Measurements from ENCODE around the gene SNCA. TPM values are rescaled to one million over a fixed set of nuclear protein-coding genes. Genes with fewer than 3 reads are reported as not detected.

SNCA gene
- total and polyA plus RNA-seq, 2 of the 8 experiments (the other 6 are each of a cell fraction or from before 2014, with no cell fraction given): 8.5 to 16.8 TPM

DNA sequence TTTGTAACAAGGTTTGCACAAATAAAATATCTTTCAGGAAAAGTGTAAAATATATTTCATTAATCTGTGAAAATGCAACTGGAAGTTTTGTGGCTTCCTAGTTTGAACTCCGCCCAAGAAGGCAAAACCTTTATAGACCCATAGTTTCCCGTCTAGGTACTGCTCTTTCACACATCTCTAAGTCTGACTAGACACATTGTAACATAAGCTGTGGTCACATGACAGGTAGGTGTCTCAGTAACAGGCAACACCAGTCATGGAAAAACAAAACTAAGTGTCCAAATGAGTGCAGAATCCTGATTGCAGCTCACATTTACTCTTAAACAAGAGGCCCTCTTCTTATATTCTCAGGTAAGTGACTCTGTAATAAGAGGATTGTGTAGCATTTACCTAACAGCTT lies 55.6 kb downstream of the SNCA start:
- H3K36me3 ChIP-seq (ENCODE audit: control insufficient read depth in 2 of 4, insufficient read depth in 4 of 4, low read length in 3 of 4): no peaks in the 10 kb centered on the region
- no peak overlapping the region for H2BK12ac ChIP-seq (ENCODE audit: low read depth, low read length)
- FAIRE-seq (no peak), DNase-seq (ENCODE audit: low read depth in 1 of 2, low spot score in 2 of 2) (no peak)
- H4K8ac ChIP-seq (ENCODE audit: extremely low read depth, insufficient read depth, low read length): no peak overlapping the region
- no peaks in the 10 kb centered on the region for H3K79me2 ChIP-seq (ENCODE audit: control insufficient read depth in 1 of 2, insufficient read depth in 2 of 2, low read length in 2 of 2)
- H3K79me1 ChIP-seq (ENCODE audit: low read depth, low read length): no peaks in the 10 kb centered on the region
- no peak overlapping the region for H3K4ac ChIP-seq (replicated peaks; ENCODE audit: insufficient read length, low read depth, low read length)
- no peak overlapping the region for H2BK20ac ChIP-seq (ENCODE audit: low read length)
- no peak overlapping the region for H2BK120ac ChIP-seq (replicated peaks; ENCODE audit: low read depth, low read length)
- H2BK5ac ChIP-seq (ENCODE audit: low read depth, low read length): no peak overlapping the region
- CTCF ChIA-PET (ENCODE audit: partially characterized antibody): no interaction called here
- H3K9ac ChIP-seq (replicated peaks in 1 of 4; ENCODE audit: extremely low read depth in 1 of 4, low read depth in 3 of 4, low read length in 3 of 4): no peak overlapping the region
- no peaks in the 10 kb centered on the region for H3K23me2 ChIP-seq (ENCODE audit: low read depth, low read length)
- POLR2A ChIA-PET (ENCODE audit: partially characterized antibody): no interaction called here
- no peak overlapping the region for H3K27ac ChIP-seq (ENCODE audit: low read depth, low read length)
- no peak overlapping the region for H3K4me3 ChIP-seq (ENCODE audit: extremely low read depth in 1 of 4, insufficient read depth in 2 of 4, low read depth in 3 of 4, low read length in 4 of 4)
- H4K5ac ChIP-seq (ENCODE audit: insufficient read length, low read depth, low read length): no peak overlapping the region
- WGBS, 2 experiments (ENCODE audit: extremely low coverage in 1 of 2, insufficient coverage in 1 of 2, insufficient read length in 1 of 2, insufficient replicate concordance in 2 of 2, low coverage in 1 of 2, low lambda C conversion rate in 2 of 2, missing lambda C conversion rate in 1 of 2): 90% methylated on average over 2 of the region's 2 CpGs; no CpG with 5 or more reads in 1 of the 2 experiments
- H3K27me3 ChIP-seq (replicated peaks in 1 of 4; ENCODE audit: control insufficient read depth in 3 of 4, extremely low read depth in 1 of 4, insufficient read depth in 3 of 4, low read length in 3 of 4): no peaks in the 10 kb centered on the region; a peak in 1 of 7 replicates
- H2AK5ac ChIP-seq (ENCODE audit: low read depth, low read length): no peak overlapping the region
- no peak overlapping the region for H3K4me2 ChIP-seq (ENCODE audit: insufficient read depth in 1 of 2, low read depth in 2 of 2, low read length in 2 of 2)
- H2BK15ac ChIP-seq (ENCODE audit: low read length): no peak overlapping the region
- H2AFZ ChIP-seq (ENCODE audit: low read length): no peak overlapping the region
- H4K20me1 ChIP-seq (replicated peaks in 1 of 2; ENCODE audit: control insufficient read depth in 1 of 2, insufficient read depth in 2 of 2, low read length in 2 of 2): no peaks in the 10 kb centered on the region
- no peak overlapping the region for H4K91ac ChIP-seq (replicated peaks; ENCODE audit: insufficient read length, low read length)
- no peak overlapping the region for H3K18ac ChIP-seq (ENCODE audit: extremely low read depth, low read length)
- H3K9me3 ChIP-seq (ENCODE audit: insufficient read depth in 2 of 2, low read depth in 1 of 2, low read length in 1 of 2): no peaks in the 10 kb centered on the region
- no peaks in the 10 kb centered on the region for H3K4me1 ChIP-seq (replicated peaks in 1 of 4; ENCODE audit: control insufficient read depth in 3 of 4, insufficient read depth in 4 of 4, low read length in 3 of 4)
- no peak overlapping the region for H3K56ac ChIP-seq (replicated peaks; ENCODE audit: insufficient read length, low read depth, low read length)
- H3K14ac ChIP-seq (ENCODE audit: insufficient read length): no peak overlapping the region
- H3K23ac ChIP-seq (ENCODE audit: insufficient read length): no peak overlapping the region
- TF ChIP-seq POU5F1 (IDR thresholded peaks at IDR 0.05; ENCODE audit: low read depth, low read length): no peak
- no peak for TF ChIP-seq ASH2L (IDR thresholded peaks at IDR 0.05; ENCODE audit: low read length)
- TF ChIP-seq GTF2F1 (IDR thresholded peaks at IDR 0.05; ENCODE audit: borderline replicate concordance, low read depth, low read length): no peak
- no peak for TF ChIP-seq CHD1 (IDR thresholded peaks at IDR 0.05; ENCODE audit: low read depth, low read length)
- no peak for TF ChIP-seq SIN3A (conservative IDR thresholded peaks at IDR 0.05 in 1 of 2, IDR thresholded peaks at IDR 0.05 in 1 of 2; ENCODE audit: low read depth in 1 of 2, low read length in 2 of 2)
- TF ChIP-seq TAF1 (IDR thresholded peaks at IDR 0.05; ENCODE audit: low read depth, low read length): no peak
- TF ChIP-seq ATF2 (IDR thresholded peaks at IDR 0.05; ENCODE audit: low read length): no peak
- no peak for TF ChIP-seq JUND (IDR thresholded peaks at IDR 0.05; ENCODE audit: low read length)
- no peak for TF ChIP-seq KDM5A (IDR thresholded peaks at IDR 0.05; ENCODE audit: low read length)
- TF ChIP-seq FOSL1 (IDR thresholded peaks at IDR 0.05; ENCODE audit: insufficient read depth, low read depth, low read length): no peak
- TF ChIP-seq RAD21 (IDR thresholded peaks at IDR 0.05 in 1 of 2, conservative IDR thresholded peaks at IDR 0.05 in 1 of 2; ENCODE audit: low read depth in 2 of 2, low read length in 2 of 2): no peak
- TF ChIP-seq EP300 (IDR thresholded peaks at IDR 0.05; ENCODE audit: borderline replicate concordance in 1 of 2, low read depth in 2 of 2, low read length in 2 of 2): no peak
